SH-SY5Y (cell line): ENCODE measurements around the gene GLI3.

Experiments
- GATA2 ChIP-seq: IDR thresholded peaks from 2 replicates; pipeline ENCODE4 v1.6.1; 2011; ENCODE audit warnings: mild to moderate bottlenecking, low read depth, low read length
- GATA3 ChIP-seq: IDR thresholded peaks from 2 replicates; pipeline ENCODE4 v1.6.1; 2011; ENCODE audit warnings: low read depth, mild to moderate bottlenecking, low read length, moderate library complexity

The GLI3 gene

DNA sequence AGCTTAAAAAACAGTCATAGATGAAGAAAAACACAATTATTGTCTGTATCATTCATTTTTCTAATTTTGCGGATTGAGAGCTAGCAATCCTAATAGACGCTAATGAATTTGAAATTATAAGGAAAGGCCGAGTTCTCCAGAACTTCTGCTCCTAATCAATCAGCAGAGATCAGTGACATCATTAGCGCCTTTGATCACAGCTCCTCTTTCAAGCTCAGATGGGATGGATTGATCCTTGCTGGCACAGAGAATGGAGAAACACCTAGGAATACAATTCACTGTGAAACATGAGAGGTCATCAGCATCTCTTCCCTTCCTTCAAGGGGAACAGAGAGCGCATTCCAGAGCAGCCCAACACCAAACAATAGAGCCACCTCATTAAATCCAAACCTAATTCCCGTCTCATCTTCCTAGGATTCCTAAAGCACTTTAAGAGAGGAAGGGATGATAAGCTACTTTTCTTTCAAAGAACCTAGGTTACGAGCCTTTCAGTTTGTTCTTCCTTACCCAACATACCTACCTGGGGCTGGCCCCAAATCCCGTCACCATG is 24.4 kb downstream of the GLI3 start:
- TF ChIP-seq GATA2: no peak
- TF ChIP-seq GATA3: no peak

- no peak for TF ChIP-seq GATA3
- no peak for TF ChIP-seq GATA2
Observed at GRCh38 chr7:42211938-42212337, 25.1 kb downstream of the GLI3 start.

GRCh38 chr7:42210779-42211178 is 26.2 kb downstream of the GLI3 start:
- TF ChIP-seq GATA3: no peak
- no peak for TF ChIP-seq GATA2

GRCh38 chr7:42210333-42210732 is 26.7 kb downstream of the GLI3 start:
- TF ChIP-seq GATA3: no peak

DNA sequence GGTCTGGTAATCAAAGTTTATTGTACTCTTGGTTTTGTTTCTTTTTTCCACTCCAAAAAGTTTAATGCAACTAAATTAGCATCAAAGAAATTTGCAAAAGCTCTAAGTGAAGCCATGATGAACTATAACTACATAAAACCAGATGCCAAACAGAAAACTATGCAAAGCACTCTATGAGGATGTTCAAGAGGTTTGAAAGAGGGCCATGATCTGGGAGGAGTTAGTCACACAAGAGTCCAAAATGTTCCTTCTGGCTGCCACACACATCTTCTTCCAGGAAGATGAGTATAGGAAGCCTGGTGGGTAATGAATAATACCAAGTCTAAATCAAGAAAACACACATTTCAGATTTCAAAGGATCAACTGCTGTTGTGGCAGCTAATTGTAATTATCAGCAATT is 28.4 kb downstream of the GLI3 start:
- TF ChIP-seq GATA3: no peak
- TF ChIP-seq GATA2: no peak

DNA sequence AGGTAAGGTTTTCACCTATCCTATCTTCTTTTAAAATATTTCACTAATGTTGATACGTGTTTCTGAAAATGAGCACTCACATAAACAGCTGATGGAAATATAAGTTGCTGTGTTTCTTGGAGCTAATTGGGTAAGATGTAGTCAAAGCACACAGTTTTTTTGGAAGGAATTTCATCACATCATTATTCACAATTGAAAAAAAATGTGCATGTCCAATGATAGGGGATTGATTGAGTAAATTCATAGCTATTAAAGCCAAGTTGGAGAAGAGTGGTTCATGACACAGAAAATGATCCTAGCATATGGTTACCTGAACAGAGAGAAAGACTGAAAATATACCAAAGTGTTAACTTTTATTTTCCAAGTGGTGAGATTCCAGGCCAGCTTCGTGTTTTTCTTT is 29.6 kb downstream of the GLI3 start:
- no peak for TF ChIP-seq GATA2
- TF ChIP-seq GATA3: no peak

DNA sequence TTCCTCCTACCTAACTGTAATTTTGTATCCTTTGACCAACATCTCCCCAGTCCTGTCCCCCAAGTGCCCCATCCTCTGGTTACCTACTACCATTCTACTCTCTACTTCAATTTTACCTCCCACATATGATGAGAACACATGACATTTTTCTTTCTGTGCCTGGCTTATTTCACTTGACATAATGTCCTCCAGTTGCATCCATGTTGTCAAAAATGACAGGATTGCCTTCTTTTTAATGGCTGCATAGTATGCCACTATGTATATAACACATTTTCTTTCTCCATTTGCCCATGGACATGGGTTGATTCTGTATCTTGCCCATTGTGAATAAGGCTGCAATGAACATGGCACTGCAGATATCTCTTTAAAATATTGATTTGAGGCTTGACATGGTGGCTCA is 33.7 kb downstream of the GLI3 start:
- no peak for TF ChIP-seq GATA3
- TF ChIP-seq GATA2: no peak

DNA sequence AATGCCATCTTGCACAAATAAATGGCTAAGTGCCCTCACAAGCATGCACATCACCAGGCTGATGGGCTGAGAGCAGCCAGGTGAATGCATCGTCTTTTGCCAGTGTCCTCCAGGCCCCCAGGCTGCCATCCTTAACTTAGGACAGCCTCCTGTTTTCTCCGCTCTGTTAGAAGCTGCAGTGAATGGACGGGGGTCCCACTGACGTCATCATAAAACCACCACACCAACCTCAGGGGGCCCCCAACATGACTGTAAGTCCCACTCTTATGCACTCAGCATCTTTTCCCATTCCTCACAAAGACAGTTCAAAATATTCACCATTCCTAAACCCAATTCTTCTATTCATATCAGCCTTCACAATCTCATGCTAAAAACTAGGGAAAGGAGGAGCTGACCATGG is 34.4 kb downstream of the GLI3 start:
- no peak for TF ChIP-seq GATA2
- TF ChIP-seq GATA3: no peak

- no peak for TF ChIP-seq GATA2
- no peak for TF ChIP-seq GATA3
Observed at GRCh38 chr7:42198974-42199668, 37.9 kb downstream of the GLI3 start.

DNA sequence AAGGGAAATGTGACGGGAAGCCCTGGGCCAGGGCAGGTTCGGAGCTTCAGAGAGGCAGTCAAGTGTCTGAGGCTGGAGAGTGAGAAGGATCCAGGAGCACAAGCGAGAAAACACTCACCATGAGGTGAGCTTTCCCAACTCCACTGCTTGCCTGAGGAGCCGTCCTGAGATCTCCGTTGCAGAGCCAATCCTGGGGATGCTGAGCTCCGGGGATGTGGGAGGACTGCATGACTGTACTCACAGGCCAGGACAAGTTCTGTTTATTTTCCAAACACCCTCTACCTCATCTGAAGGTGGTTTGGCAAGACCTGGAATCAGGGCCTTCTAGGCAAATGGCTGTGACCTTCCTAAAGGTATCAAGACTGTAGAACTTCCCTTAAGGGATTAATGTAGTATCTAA is 38.7 kb downstream of the GLI3 start:
- no peak for TF ChIP-seq GATA3

DNA sequence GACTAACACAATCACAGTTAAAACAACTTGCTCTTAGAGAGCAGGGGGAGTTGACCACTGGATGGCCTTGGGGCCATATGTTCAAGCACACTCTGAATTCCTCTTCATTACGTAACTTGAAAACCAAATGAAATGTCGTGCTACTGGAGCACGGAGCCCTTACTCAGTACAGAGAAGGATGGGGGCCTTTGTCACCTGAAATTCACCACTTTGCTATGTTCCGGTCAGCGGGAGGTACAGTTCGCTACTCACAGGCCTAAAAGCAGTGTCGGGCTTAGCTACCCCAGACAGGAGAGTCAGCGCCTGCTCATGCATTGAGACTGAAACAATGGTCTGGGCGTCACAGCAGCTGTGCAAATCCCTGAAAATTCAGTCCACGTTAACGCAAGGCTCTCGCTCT is 39.6 kb downstream of the GLI3 start:
- no peak for TF ChIP-seq GATA3

GRCh38 chr7:42194238-42194637 is 42.8 kb downstream of the GLI3 start:
- TF ChIP-seq GATA3 (no peak), GATA2 (no peak)

DNA sequence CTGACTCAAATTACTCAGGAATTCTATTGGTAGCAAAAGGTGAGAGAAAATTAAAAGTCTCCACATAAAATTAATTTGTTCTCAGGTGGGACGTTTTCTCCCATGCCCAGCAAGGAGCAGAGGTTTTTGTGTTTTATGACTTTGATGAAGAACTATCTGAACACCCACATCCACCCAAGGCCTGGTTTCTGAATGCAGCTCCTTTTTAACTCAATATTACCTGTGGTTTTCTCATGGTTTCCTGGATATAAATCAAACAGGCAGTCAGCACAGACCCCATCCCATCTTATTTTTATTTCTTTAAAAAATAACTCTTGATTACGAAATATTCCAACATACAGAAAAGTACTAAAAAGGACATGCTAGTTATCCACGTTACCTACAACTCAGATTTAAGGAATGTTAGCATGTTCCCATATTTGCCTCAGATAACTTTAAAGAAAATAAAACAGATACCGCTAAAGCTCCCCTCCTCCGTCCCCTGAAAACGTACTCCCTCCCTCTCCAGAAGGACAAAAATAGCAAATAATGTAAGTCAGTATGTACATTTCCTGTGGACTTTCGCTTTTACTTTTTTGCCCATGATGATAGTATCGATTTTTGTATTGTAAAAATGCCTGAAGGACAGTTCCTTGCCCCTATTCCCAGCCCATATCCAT is 43.4 kb downstream of the GLI3 start:
- TF ChIP-seq GATA2: no peak
- no peak for TF ChIP-seq GATA3

DNA sequence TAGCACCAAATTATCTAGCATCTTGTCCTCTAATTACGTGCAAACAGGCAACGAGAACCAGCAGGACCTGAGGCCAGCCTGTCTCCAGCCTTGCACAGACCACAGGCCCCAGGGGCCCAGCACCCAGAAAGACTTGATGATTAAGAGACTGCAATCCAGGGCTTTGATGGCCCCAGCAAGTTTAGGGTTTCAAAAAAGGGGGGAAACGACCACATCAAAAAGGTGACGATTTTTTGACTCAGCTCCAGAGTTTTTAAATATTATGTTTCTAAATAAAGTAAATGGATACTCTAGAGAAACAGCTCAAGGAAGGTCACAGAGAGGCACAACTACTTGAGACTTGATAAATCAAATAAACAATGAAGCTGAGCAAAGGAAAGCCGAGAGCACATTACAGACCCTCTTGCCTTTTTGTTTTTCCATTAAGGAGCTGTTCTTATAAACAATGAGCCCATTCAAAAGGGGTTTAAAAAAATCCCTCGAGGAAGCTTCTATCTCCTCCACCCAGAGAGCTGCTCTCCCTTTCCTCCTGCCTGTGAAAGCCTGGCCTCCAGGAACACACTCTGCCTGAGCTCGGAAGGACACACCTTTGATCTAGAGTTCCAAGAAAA is 44.1 kb downstream of the GLI3 start:
- TF ChIP-seq GATA2 (no peak), GATA3 (no peak)

GRCh38 chr7:42192066-42192465 is 44.9 kb downstream of the GLI3 start:
- TF ChIP-seq GATA2 (no peak), GATA3 (no peak)
